Trophoblast cell (in vitro differentiated cells and primary cell): ENCODE measurements around the gene EMC7.

ENCODE experiments used
- DNase-seq, 2 donors: peaks; one replicate each; pipeline ENCODE4 v3.0.0-alpha.2; 2016
- H2AFZ ChIP-seq: 2 replicates; pipeline ENCODE4 v1.6.1; 2013; ENCODE audit warnings: low read length, moderate library complexity, mild to moderate bottlenecking; ENCODE audit not compliant: insufficient read depth, poor library complexity
- H2AK5ac ChIP-seq: 2 replicates; pipeline ENCODE4 v1.6.1; 2013; ENCODE audit warnings: mild to moderate bottlenecking, low read length
- H2BK120ac ChIP-seq: 2 replicates; pipeline ENCODE4 v1.6.1; 2013; ENCODE audit warnings: low read length, mild to moderate bottlenecking, moderate library complexity; ENCODE audit not compliant: insufficient read depth, poor library complexity
- H2BK12ac ChIP-seq: 2 replicates; pipeline ENCODE4 v1.6.1; 2013; ENCODE audit warnings: mild to moderate bottlenecking, low read length, moderate library complexity
- H2BK5ac ChIP-seq: 2 replicates; pipeline ENCODE4 v1.6.1; 2013; ENCODE audit warnings: low read length, low read depth, moderate library complexity, mild to moderate bottlenecking; ENCODE audit not compliant: poor library complexity
- H3K14ac ChIP-seq: 2 replicates; pipeline ENCODE4 v1.6.1; 2013; ENCODE audit warnings: mild to moderate bottlenecking, low read length
- H3K18ac ChIP-seq: 2 replicates; pipeline ENCODE4 v1.6.1; 2013; ENCODE audit warnings: mild to moderate bottlenecking, low read length
- H3K23ac ChIP-seq: 2 replicates; pipeline ENCODE4 v1.6.1; 2013; ENCODE audit warnings: low read length
- H3K27ac ChIP-seq: 2 replicates; pipeline ENCODE4 v1.5.1; 2013; ENCODE audit warnings: low read depth, mild to moderate bottlenecking, inconsistent platforms, low read length, moderate library complexity
- H3K27me3 ChIP-seq: 2 replicates; pipeline ENCODE4 v1.6.1; 2013; ENCODE audit warnings: inconsistent platforms, mild to moderate bottlenecking, low read length, moderate library complexity; ENCODE audit not compliant: insufficient read depth
- H3K36me3 ChIP-seq, 2 experiments: 1 replicate in 1 of 2; 2 replicates in 1 of 2; pipeline ENCODE4 v1.6.1; 2013; ENCODE audit warnings: low read length in 2 of 2, mild to moderate bottlenecking in 2 of 2, moderate library complexity in 1 of 2; ENCODE audit not compliant: insufficient read depth in 2 of 2, control insufficient read depth in 1 of 2
- H3K4ac ChIP-seq: 2 replicates; pipeline ENCODE4 v1.6.1; 2013; ENCODE audit warnings: low read depth, mild to moderate bottlenecking, low read length, moderate library complexity
- H3K4me1 ChIP-seq, 2 experiments: 1 replicate in 1 of 2; 2 replicates in 1 of 2; pipeline ENCODE4 v1.6.1; 2013; ENCODE audit warnings: low read length in 2 of 2, mild to moderate bottlenecking in 2 of 2, moderate library complexity in 1 of 2; ENCODE audit not compliant: insufficient read depth in 2 of 2, control insufficient read depth in 1 of 2
- H3K4me2 ChIP-seq: 2 replicates; pipeline ENCODE4 v1.6.1; 2013; ENCODE audit warnings: inconsistent platforms, mild to moderate bottlenecking, low read length, moderate library complexity
- H3K4me3 ChIP-seq: 2 replicates; pipeline ENCODE4 v1.5.1; 2013; ENCODE audit warnings: mild to moderate bottlenecking, low read depth, low read length, inconsistent platforms
- H3K79me1 ChIP-seq: one replicate; pipeline ENCODE4 v1.6.1; 2013; ENCODE audit warnings: low read length
- H3K79me2 ChIP-seq: 2 replicates; pipeline ENCODE4 v1.6.1; 2013; ENCODE audit warnings: low read length, mild to moderate bottlenecking; ENCODE audit not compliant: control insufficient read depth, insufficient read depth, poor library complexity
- H3K9ac ChIP-seq: 2 replicates; pipeline ENCODE4 v1.6.1; 2013; ENCODE audit warnings: mild to moderate bottlenecking, low read length
- H3K9me3 ChIP-seq: 2 replicates; pipeline ENCODE4 v1.6.1; 2013; ENCODE audit warnings: low read depth, mild to moderate bottlenecking, control low read depth, inconsistent platforms, low read length; ENCODE audit not compliant: insufficient read depth
- H4K12ac ChIP-seq: 2 replicates; pipeline ENCODE4 v1.6.1; 2013; ENCODE audit warnings: low read depth, mild to moderate bottlenecking, low read length, moderate library complexity
- H4K8ac ChIP-seq: 2 replicates; pipeline ENCODE4 v1.6.1; 2013; ENCODE audit warnings: low read depth, mild to moderate bottlenecking, low read length, moderate library complexity
- H4K91ac ChIP-seq: one replicate; pipeline ENCODE4 v1.6.1; 2013; ENCODE audit warnings: low read depth, mild to moderate bottlenecking, low read length, moderate library complexity
- WGBS: extraction: QIAGEN DNeasy Blood & Tissue Kit; methylation state at CpG from one replicate; pipeline ENCODE4 v1.1.7; 2013; ENCODE audit warnings: missing lambda C conversion rate; ENCODE audit not compliant: insufficient read length, insufficient coverage; ENCODE audit errors: extremely low coverage; 5-methylcytosine and 5-hydroxymethylcytosine counted together

Gene EMC7

DNA sequence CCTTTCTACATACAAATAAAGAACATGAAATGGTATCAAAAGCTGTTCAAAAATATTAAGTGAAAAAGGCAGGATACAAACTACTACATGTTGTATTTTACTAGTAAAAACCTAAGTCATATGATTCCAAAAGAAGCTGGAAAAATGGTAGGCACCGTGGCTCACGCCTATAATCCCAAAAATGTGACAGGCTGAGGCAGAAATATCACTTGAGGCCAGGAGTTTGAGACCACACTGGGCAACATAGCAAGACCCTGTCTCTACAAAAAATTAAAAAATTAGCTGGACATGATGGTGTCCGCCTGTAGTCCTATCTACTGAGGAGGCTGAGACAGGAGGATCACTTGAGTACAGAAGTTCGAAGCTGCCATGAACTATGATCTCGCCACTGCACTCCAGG is 1.7 kb downstream of the EMC7 start:
- Histone ChIP-seq H2AK5ac (no peak overlapping the region), H2AFZ (no peak overlapping the region), H3K79me2 (peaks cover 9% of the 10 kb centered on the region), H3K9me3 (peaks cover 1% of the 10 kb centered on the region), H3K18ac (no peak overlapping the region), H3K9ac (no peak overlapping the region), H3K79me1 (peaks cover 4% of the 10 kb centered on the region), H4K8ac (no peak overlapping the region), H3K36me3 (peaks cover 0 to 2% of the 10 kb centered on the region in 2 experiments), H2BK5ac (no peak overlapping the region), H2BK120ac (no peak overlapping the region), H3K27ac (no peak overlapping the region), H3K4me2 (no peak overlapping the region), H4K91ac (no peak overlapping the region), H3K23ac (no peak overlapping the region), H3K4me3 (no peak overlapping the region), H3K4me1 (peaks cover 0 to 3% of the 10 kb centered on the region in 2 experiments), H3K14ac (no peak overlapping the region), H3K27me3 (no peaks in the 10 kb centered on the region), H2BK12ac (no peak overlapping the region), H3K4ac (no peak overlapping the region), H4K12ac (no peak overlapping the region)
- no CpG with 5 or more reads among the region's 5 CpGs for WGBS
- DNase-seq: no peak

DNA sequence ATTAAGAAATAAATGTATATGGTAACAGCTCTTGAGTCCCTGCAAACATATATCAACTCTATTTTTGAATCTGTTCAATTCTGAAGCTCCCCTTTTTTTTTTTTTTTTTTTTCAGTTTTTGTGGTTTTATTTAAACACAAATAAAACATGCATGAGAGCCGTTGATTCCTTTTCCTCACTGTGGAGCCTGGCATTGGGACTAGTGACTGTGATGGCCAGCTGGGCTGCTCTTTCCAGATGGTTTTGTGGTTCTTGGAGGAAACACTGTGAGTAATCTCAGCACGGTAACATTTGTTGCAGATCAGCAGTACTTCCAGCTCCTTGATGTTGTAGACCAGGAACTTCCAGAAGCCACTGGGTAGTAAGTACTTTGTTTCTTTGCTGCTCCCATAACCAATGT is 15.9 kb downstream of the EMC7 start:
- Histone ChIP-seq H3K18ac (no peak overlapping the region), H3K79me1 (no peaks in the 10 kb centered on the region), H4K12ac (no peak overlapping the region), H2AK5ac (no peak overlapping the region), H3K9ac (no peak overlapping the region), H2BK120ac (no peak overlapping the region), H3K4ac (no peak overlapping the region), H2BK5ac (no peak overlapping the region), H3K23ac (no peak overlapping the region), H3K4me3 (no peak overlapping the region), H3K9me3 (no peaks in the 10 kb centered on the region), H2BK12ac (no peak overlapping the region), H3K14ac (no peak overlapping the region), H4K91ac (no peak overlapping the region), H3K79me2 (no peaks in the 10 kb centered on the region), H2AFZ (no peak overlapping the region), H4K8ac (no peak overlapping the region), H3K4me2 (no peak overlapping the region), H3K4me1 (no peaks in the 10 kb centered on the region), H3K27me3 (no peaks in the 10 kb centered on the region), H3K36me3 (peaks cover 8 to 9% of the 10 kb centered on the region in 2 experiments), H3K27ac (no peak overlapping the region)
- DNase-seq: no peak
- WGBS: no CpG with 5 or more reads among the region's 2 CpGs

DNA sequence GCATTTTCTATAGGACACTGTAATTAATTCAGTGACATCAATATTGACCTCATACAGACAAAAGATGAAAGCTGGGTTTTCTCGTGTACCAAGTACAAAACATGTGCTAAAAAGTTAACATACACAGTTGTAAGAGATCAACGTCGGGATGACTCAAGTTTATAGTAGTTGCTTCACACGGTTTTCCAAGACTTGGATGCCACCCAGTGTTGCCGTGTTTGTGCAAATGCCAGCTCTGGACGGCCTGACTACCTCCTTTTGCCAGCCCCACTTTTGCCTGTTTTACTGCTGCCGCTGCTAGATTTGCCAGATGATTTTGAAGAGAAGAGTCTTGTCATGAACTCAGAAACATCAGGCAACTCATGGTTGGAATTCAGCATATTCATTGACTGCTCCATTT is 17.6 kb downstream of the EMC7 start:
- Histone ChIP-seq H3K4me1 (no peaks in the 10 kb centered on the region), H3K79me1 (no peaks in the 10 kb centered on the region), H3K9ac (no peak overlapping the region), H3K4ac (no peak overlapping the region), H3K27me3 (no peaks in the 10 kb centered on the region), H2BK120ac (no peak overlapping the region), H3K4me3 (no peak overlapping the region), H3K36me3 (peaks cover 8 to 9% of the 10 kb centered on the region in 2 experiments), H3K27ac (no peak overlapping the region), H3K23ac (no peak overlapping the region), H3K18ac (no peak overlapping the region), H3K4me2 (no peak overlapping the region), H2AK5ac (no peak overlapping the region), H3K9me3 (no peaks in the 10 kb centered on the region), H2BK5ac (no peak overlapping the region), H3K79me2 (no peaks in the 10 kb centered on the region), H4K8ac (no peak overlapping the region), H4K91ac (no peak overlapping the region), H4K12ac (no peak overlapping the region), H2AFZ (no peak overlapping the region), H3K14ac (no peak overlapping the region), H2BK12ac (no peak overlapping the region)
- no CpG with 5 or more reads among the region's 7 CpGs for WGBS
- no peak for DNase-seq

DNA sequence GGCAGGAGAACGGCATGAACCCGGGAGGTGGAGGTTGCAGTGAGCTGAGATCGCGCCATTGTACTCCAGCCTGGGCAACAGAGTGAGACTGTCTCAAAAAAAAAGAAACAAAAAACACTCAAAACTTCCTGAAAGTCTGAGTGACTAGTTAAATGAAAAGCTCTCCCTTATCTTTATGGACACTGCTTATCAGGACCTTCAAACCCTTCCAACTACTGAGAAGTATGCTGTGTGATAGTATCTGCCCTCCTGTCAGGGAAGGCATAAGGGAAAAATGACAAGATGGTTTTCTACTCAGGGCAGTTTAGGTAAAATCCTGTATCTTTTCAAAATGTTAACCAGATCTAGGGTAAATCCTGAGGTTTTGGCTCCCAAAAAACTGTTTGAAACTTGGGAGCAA is 21.8 kb downstream of the EMC7 start:
- H3K14ac ChIP-seq: no peak overlapping the region
- H3K4me1 ChIP-seq: peaks cover 0 to 1% of the 10 kb centered on the region in 2 experiments
- H2BK5ac ChIP-seq: no peak overlapping the region
- DNase-seq: peak in 1 of 2 donors; percentile 38
- H3K4me3 ChIP-seq: no peak overlapping the region
- H3K4me2 ChIP-seq: no peak overlapping the region
- no peak overlapping the region for H3K27ac ChIP-seq
- H3K27me3 ChIP-seq: no peaks in the 10 kb centered on the region
- no peak overlapping the region for H3K9ac ChIP-seq
- H4K91ac ChIP-seq: no peak overlapping the region
- H3K79me1 ChIP-seq: no peaks in the 10 kb centered on the region
- H2BK120ac ChIP-seq: no peak overlapping the region
- H3K9me3 ChIP-seq: no peaks in the 10 kb centered on the region
- no peak overlapping the region for H2AFZ ChIP-seq
- WGBS: no CpG with 5 or more reads among the region's 4 CpGs
- H4K12ac ChIP-seq: no peak overlapping the region
- no peak overlapping the region for H2AK5ac ChIP-seq
- no peak overlapping the region for H2BK12ac ChIP-seq
- H4K8ac ChIP-seq: no peak overlapping the region
- no peak overlapping the region for H3K23ac ChIP-seq
- no peak overlapping the region for H3K18ac ChIP-seq
- H3K79me2 ChIP-seq: no peaks in the 10 kb centered on the region
- H3K36me3 ChIP-seq: peaks cover 3% of the 10 kb centered on the region in 2 experiments
- no peak overlapping the region for H3K4ac ChIP-seq
